GM13976 (cell line): ENCODE results near the gene JPH3.
A peak's percentile ranks its signal among the peaks of the same experiment; 100 is the strongest.

Experiments used
- DNase-seq: peaks from one replicate; pipeline ENCODE4 v3.0.0; 2012; ENCODE audit warnings: low spot score
- in situ Hi-C: fragments of 300-500 bp; cut with MboI; formaldehyde crosslinking; loops from one replicate; pipeline ENCODE4 v1.12.0; 2022; ENCODE audit warnings: low sequenced_read_pairs, mixed read lengths, inconsistent platforms; ENCODE audit not compliant: unreplicated experiment
- TF ChIP-seq, protein P1 (sequence below): IDR thresholded peaks from 2 replicates; pipeline ENCODE4 v1.5.1; 2012; ENCODE audit warnings: borderline replicate concordance, mild to moderate bottlenecking; ENCODE audit not compliant: insufficient read depth; ENCODE audit errors: extremely low read depth, missing control alignments, control extremely low read depth

JPH3 gene

DNA sequence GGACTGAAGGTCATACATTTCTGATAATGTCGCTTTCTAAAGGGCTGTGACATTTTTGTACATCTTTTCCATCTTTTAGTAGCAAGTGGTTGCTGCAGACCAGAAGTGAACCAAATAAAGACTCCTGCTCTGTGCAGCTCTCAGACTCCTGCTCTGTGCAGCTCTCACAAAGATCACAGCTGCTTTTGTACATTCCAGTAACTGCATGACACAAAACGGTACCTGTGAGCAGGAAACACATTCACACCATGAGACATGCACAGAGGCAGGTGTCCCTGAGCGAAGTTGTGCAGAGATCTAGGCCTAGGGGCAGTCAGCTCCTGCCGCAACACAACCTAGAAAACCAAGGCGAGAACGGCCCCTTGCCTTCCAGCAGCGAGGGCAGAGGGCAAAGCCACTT is 95.9 kb downstream of the JPH3 start:
- in situ Hi-C loops = no loop called here
- TF ChIP-seq, protein P1, sequence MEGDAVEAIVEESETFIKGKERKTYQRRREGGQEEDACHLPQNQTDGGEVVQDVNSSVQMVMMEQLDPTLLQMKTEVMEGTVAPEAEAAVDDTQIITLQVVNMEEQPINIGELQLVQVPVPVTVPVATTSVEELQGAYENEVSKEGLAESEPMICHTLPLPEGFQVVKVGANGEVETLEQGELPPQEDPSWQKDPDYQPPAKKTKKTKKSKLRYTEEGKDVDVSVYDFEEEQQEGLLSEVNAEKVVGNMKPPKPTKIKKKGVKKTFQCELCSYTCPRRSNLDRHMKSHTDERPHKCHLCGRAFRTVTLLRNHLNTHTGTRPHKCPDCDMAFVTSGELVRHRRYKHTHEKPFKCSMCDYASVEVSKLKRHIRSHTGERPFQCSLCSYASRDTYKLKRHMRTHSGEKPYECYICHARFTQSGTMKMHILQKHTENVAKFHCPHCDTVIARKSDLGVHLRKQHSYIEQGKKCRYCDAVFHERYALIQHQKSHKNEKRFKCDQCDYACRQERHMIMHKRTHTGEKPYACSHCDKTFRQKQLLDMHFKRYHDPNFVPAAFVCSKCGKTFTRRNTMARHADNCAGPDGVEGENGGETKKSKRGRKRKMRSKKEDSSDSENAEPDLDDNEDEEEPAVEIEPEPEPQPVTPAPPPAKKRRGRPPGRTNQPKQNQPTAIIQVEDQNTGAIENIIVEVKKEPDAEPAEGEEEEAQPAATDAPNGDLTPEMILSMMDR = no peak
- peak; percentile 75 for DNase-seq

- in situ Hi-C loops = no loop called here
- TF ChIP-seq, protein P1 = no peak
These were observed 96.4 kb downstream of the JPH3 start for GRCh38 chr16:87698676-87699199.

GRCh38 chr16:87700406-87701077 is 98.2 kb downstream of the JPH3 start:
- DNase-seq = no peak
- TF ChIP-seq, protein P1 = no peak
- in situ Hi-C loops = no loop called here

More at GRCh38 chr16:87698676-87699199, 96.4 kb downstream of the JPH3 start:
- DNase-seq = no peak

DNA sequence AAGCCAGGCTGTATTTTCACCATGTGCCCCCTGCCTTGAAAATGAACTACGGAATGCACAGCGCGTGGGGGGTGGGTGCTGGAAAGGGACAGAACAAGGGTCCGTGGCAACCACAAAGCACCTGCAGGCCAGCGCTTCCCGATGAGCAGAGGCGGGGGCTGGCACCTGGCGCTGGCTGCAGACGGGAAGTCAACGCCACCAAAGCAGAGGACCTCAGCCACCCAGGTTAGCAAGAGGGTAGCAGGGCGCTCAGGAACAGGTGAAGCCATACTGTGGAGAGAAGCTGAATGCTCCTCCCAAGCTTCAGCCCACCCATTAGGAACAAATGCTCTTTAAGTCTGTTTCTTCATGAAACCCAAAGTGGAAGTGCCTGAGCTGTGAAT is 98.8 kb downstream of the JPH3 start:
- in situ Hi-C loops = no loop called here
- DNase-seq = no peak
- TF ChIP-seq, protein P1 = no peak

DNA sequence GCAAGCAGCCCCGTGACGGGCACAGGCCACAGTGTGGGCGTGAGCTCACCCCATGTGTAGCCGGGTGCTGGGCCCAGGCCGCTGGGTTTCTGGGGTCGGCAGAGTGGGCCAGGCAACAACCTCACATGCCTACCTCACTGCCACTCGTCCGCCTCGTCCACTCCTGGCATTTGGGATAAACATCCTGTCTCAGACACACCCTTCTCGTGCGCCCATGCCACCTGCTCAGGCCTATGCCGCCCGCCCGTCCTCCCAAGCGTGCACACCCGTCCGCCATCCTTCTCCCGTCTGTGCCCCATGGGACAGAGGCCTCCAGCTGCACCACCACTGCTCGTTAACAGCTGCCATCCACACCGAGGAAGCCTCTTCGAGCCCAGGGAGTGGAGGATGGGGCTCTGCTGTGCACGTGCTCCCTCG is 99.2 kb downstream of the JPH3 start:
- in situ Hi-C loops = no loop called here
- TF ChIP-seq, protein P1 = no peak
- no peak for DNase-seq

DNA sequence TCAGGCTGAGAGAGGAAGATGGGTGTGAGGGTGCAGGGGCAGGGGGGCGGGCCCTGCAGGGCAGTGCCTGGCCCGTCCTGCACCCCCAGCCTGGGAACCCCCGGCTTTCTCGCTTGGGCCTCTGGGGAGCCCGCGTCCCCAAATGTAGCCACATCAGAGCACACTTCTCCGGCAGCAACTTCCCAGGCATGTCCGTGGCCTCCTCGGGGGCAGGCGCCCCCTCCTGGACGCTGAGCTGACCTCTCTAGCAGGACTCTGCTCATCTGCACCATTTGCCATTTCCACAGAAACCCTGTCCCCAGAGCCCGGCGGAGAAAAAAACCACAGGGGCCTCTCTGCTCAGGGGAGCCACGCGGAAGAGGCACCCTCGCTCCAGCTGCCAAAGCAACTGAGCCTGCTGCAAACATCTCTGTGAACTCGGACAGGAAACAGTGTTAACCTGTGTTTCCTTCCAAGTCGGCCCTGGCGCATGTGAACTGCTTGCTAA is 100.1 kb downstream of the JPH3 start:
- DNase-seq = peak; percentile 93
- in situ Hi-C loops = no loop called here
- TF ChIP-seq, protein P1 = peak; percentile 59
